GM23338 (cell line): ENCODE data around the gene ATP9A. TPM values are rescaled to one million over a fixed set of nuclear protein-coding genes. Genes with fewer than 3 reads are reported as not detected.

ENCODE experiments used
- ATAC-seq: fragments of 200-7000 bp; cut with Tn5 transposase; 3 replicates; pipeline ENCODE4 v1.9.1; 2020
- DNase-seq: peaks from one replicate; pipeline ENCODE4 v3.0.0-alpha.2; 2015; ENCODE audit warnings: low spot score
- H2AFZ ChIP-seq: fragments of 200-600 bp; sonication (generic); 2 replicates; pipeline ENCODE4 v1.8.0; 2016; ENCODE audit warnings: antibody characterized with exemption, mild to moderate bottlenecking, moderate library complexity
- H3F3A ChIP-seq: fragments of 200-600 bp; sonication (generic); replicated peaks from 2 replicates; pipeline ENCODE4 v1.8.0; 2017; ENCODE audit warnings: antibody characterized with exemption, mixed run types, low read depth
- H3K27ac ChIP-seq: fragments of 200-600 bp; sonication (generic); 2 replicates; pipeline ENCODE4 v1.6.1; 2016; ENCODE audit warnings: low read depth
- H3K27me3 ChIP-seq: fragments of 200-600 bp; sonication (generic); 2 replicates; pipeline ENCODE4 v1.8.0; 2016; ENCODE audit warnings: mild to moderate bottlenecking, mixed run types, moderate library complexity; ENCODE audit not compliant: insufficient read depth
- H3K36me3 ChIP-seq: fragments of 200-600 bp; sonication (generic); 2 replicates; pipeline ENCODE4 v1.8.0; 2016; ENCODE audit warnings: mild to moderate bottlenecking; ENCODE audit not compliant: insufficient read depth
- H3K4me1 ChIP-seq: fragments of 200-600 bp; sonication (generic); 2 replicates; pipeline ENCODE4 v1.8.0; 2016; ENCODE audit warnings: mild to moderate bottlenecking, moderate library complexity; ENCODE audit not compliant: insufficient read depth
- H3K4me2 ChIP-seq: fragments of 200-600 bp; sonication (generic); 2 replicates; pipeline ENCODE4 v1.7.1; 2017; ENCODE audit warnings: mixed run types
- H3K4me3 ChIP-seq: fragments of 200-600 bp; sonication (generic); 2 replicates; pipeline ENCODE4 v1.6.1; 2016; ENCODE audit warnings: mixed run types
- H3K79me2 ChIP-seq: fragments of 200-600 bp; sonication (generic); replicated peaks from 2 replicates; pipeline ENCODE4 v1.8.0; 2017; ENCODE audit warnings: mild to moderate bottlenecking; ENCODE audit not compliant: insufficient read depth
- H3K9me2 ChIP-seq: fragments of 200-600 bp; sonication (generic); 2 replicates; pipeline ENCODE4 v1.8.0; 2017; ENCODE audit not compliant: insufficient read depth
- H4K20me1 ChIP-seq: fragments of 200-600 bp; sonication (generic); replicated peaks from 2 replicates; pipeline ENCODE4 v1.8.0; 2017; ENCODE audit warnings: mild to moderate bottlenecking; ENCODE audit not compliant: insufficient read depth
- H3K27ac Mint-ChIP-seq: 2 replicates; pipeline ENCODE4 v1.8.0; 2020; ENCODE audit warnings: inconsistent platforms, mild to moderate bottlenecking, moderate library complexity, mixed read lengths
- H3K27me3 Mint-ChIP-seq: 3 replicates; pipeline ENCODE4 v1.8.0; 2022; ENCODE audit warnings: low read depth, mild to moderate bottlenecking, moderate library complexity, mixed read lengths, inconsistent platforms; ENCODE audit not compliant: insufficient read depth, poor library complexity
- H3K36me3 Mint-ChIP-seq: 3 replicates; pipeline ENCODE4 v1.8.0; 2021; ENCODE audit warnings: low read depth, mild to moderate bottlenecking, inconsistent platforms, moderate library complexity, mixed read lengths
- H3K4me1 Mint-ChIP-seq: 3 replicates; pipeline ENCODE4 v1.8.0; 2020; ENCODE audit warnings: mild to moderate bottlenecking, inconsistent platforms, mixed read lengths
- H3K4me3 Mint-ChIP-seq: 3 replicates; pipeline ENCODE4 v1.8.0; 2021; ENCODE audit warnings: moderate library complexity, mild to moderate bottlenecking, inconsistent platforms, mixed read lengths
- H3K9me3 Mint-ChIP-seq: 3 replicates; pipeline ENCODE4 v1.8.0; 2020; ENCODE audit warnings: moderate library complexity, mild to moderate bottlenecking, inconsistent platforms, mixed read lengths
- STAT1 ChIP-seq: IDR thresholded peaks from one replicate; pipeline ENCODE4 v1.6.1; 2016; ENCODE audit warnings: antibody characterized with exemption; ENCODE audit not compliant: unreplicated experiment
- polyA plus RNA-seq: library from polyadenylated mRNA; unstranded; fragments of >200 nt; fragmentation: Nextera tagmentation; extraction: Ambion mirVana; gene quantifications from 2 replicates; pipeline ENCODE4 v1.2.1, GENCODE V29; 2016
- total RNA-seq: library from RNA; depleted of rRNA; stranded (reverse); fragments of >200 nt; shearing (Covaris generic); gene quantifications from 2 replicates; pipeline ENCODE4 v1.2.3, GENCODE V29; 2014
- TF ChIP-seq, protein P1 (sequence below): fragments of 250-450 bp; sonication (Bioruptor Pico); IDR thresholded peaks from 2 replicates; pipeline ENCODE4 v1.5.0; 2020; ENCODE audit warnings: mild to moderate bottlenecking, moderate library complexity
- TF ChIP-seq, protein P2 (sequence below): IDR thresholded peaks from 2 replicates; pipeline ENCODE4 v1.6.1; 2016; ENCODE audit warnings: antibody characterized with exemption
- TF ChIP-seq, protein P3 (sequence below), 2 experiments: fragments of 200-600 bp in 1 of 2; sonication (generic) in 1 of 2; conservative IDR thresholded peaks; 2 replicates each; pipeline versions ENCODE4 v1.5.1 to v1.6.1; 2016 to 2017; ENCODE audit warnings: antibody characterized with exemption in 2 of 2, low read depth in 2 of 2, mild to moderate bottlenecking in 2 of 2, moderate library complexity in 1 of 2
- TF ChIP-seq, protein P4 (sequence below): IDR thresholded peaks from one replicate; pipeline ENCODE4 v1.6.1; 2018; ENCODE audit warnings: antibody characterized with exemption; ENCODE audit not compliant: unreplicated experiment

ATP9A gene
- total and polyA plus RNA-seq, 2 experiments from 2014 or later = 0.94 to 5.9 TPM

DNA sequence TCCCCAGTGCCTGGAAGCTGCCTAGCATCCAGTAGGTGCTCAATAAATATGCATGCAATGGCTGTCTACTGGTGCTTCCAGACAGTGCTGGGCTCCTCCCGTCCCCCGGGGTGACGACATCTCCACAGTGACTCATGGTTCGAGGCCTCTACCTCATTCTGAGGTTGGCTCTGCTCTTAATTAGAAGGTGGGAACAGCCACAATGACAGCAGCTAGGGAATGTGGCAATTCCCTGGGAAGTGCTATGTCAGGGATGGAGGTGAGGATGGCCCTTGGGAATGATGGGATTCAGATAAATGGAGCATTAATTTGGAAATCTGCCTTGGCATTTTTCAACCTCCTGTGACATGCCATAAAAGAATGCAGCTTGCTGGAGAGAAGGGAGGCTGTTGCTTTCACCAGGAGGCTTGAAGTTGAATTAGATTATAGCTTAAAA, 182.2 kb downstream of the ATP9A start (continued):
- TF ChIP-seq, protein P1, sequence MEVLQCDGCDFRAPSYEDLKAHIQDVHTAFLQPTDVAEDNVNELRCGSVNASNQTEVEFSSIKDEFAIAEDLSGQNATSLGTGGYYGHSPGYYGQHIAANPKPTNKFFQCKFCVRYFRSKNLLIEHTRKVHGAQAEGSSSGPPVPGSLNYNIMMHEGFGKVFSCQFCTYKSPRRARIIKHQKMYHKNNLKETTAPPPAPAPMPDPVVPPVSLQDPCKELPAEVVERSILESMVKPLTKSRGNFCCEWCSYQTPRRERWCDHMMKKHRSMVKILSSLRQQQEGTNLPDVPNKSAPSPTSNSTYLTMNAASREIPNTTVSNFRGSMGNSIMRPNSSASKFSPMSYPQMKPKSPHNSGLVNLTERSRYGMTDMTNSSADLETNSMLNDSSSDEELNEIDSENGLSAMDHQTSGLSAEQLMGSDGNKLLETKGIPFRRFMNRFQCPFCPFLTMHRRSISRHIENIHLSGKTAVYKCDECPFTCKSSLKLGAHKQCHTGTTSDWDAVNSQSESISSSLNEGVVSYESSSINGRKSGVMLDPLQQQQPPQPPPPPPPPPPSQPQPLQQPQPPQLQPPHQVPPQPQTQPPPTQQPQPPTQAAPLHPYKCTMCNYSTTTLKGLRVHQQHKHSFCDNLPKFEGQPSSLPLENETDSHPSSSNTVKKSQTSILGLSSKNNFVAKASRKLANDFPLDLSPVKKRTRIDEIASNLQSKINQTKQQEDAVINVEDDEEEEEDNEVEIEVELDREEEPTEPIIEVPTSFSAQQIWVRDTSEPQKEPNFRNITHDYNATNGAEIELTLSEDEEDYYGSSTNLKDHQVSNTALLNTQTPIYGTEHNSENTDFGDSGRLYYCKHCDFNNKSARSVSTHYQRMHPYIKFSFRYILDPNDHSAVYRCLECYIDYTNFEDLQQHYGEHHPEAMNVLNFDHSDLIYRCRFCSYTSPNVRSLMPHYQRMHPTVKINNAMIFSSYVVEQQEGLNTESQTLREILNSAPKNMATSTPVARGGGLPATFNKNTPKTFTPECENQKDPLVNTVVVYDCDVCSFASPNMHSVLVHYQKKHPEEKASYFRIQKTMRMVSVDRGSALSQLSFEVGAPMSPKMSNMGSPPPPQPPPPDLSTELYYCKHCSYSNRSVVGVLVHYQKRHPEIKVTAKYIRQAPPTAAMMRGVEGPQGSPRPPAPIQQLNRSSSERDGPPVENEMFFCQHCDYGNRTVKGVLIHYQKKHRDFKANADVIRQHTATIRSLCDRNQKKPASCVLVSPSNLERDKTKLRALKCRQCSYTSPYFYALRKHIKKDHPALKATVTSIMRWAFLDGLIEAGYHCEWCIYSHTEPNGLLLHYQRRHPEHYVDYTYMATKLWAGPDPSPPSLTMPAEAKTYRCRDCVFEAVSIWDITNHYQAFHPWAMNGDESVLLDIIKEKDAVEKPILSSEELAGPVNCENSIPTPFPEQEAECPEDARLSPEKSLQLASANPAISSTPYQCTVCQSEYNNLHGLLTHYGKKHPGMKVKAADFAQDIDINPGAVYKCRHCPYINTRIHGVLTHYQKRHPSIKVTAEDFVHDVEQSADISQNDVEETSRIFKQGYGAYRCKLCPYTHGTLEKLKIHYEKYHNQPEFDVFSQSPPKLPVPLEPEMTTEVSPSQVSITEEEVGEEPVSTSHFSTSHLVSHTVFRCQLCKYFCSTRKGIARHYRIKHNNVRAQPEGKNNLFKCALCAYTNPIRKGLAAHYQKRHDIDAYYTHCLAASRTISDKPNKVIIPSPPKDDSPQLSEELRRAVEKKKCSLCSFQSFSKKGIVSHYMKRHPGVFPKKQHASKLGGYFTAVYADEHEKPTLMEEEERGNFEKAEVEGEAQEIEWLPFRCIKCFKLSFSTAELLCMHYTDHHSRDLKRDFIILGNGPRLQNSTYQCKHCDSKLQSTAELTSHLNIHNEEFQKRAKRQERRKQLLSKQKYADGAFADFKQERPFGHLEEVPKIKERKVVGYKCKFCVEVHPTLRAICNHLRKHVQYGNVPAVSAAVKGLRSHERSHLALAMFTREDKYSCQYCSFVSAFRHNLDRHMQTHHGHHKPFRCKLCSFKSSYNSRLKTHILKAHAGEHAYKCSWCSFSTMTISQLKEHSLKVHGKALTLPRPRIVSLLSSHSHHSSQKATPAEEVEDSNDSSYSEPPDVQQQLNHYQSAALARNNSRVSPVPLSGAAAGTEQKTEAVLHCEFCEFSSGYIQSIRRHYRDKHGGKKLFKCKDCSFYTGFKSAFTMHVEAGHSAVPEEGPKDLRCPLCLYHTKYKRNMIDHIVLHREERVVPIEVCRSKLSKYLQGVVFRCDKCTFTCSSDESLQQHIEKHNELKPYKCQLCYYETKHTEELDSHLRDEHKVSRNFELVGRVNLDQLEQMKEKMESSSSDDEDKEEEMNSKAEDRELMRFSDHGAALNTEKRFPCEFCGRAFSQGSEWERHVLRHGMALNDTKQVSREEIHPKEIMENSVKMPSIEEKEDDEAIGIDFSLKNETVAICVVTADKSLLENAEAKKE (CRISPR knock-in tag) = no peak

DNA sequence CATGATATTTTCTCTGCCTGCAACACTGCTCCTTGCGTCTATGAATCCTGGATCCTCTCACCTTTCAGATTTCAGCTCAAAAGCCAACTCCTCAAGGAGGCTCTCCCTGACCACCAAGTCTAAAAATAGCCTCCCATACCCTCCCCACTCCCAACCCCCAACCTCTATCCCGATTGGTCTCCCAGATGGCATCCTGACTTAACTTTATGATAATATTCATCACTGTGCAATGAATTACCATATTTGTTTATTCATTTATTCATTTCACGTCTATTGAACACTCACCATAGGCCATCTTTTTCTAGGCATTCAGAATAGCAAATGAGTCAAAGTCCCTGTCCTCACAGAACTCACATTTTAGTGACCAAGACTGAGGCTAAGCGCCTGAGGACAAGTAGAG, 183.0 kb downstream of the ATP9A start:
- ATAC-seq = no peak
- H3K27ac ChIP-seq = no peak overlapping the region
- H3K79me2 ChIP-seq = no peaks in the 10 kb centered on the region
- H3K9me3 Mint-ChIP-seq = no peaks in the 10 kb centered on the region
- no peaks in the 10 kb centered on the region for H3K36me3 ChIP-seq
- no peak for DNase-seq
- no peak overlapping the region for H3K4me3 ChIP-seq
- H3K27me3 ChIP-seq = no peaks in the 10 kb centered on the region
- H3K4me1 ChIP-seq = no peaks in the 10 kb centered on the region
- no peaks in the 10 kb centered on the region for H3K36me3 Mint-ChIP-seq
- H3K9me2 ChIP-seq = peaks cover 8% of the 10 kb centered on the region; the same call in 1 of the 2 replicates
- TF ChIP-seq, protein P2, sequence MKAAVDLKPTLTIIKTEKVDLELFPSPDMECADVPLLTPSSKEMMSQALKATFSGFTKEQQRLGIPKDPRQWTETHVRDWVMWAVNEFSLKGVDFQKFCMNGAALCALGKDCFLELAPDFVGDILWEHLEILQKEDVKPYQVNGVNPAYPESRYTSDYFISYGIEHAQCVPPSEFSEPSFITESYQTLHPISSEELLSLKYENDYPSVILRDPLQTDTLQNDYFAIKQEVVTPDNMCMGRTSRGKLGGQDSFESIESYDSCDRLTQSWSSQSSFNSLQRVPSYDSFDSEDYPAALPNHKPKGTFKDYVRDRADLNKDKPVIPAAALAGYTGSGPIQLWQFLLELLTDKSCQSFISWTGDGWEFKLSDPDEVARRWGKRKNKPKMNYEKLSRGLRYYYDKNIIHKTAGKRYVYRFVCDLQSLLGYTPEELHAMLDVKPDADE = no peak
- no peak overlapping the region for H2AFZ ChIP-seq
- no peaks in the 10 kb centered on the region for H4K20me1 ChIP-seq
- H3F3A ChIP-seq = no peaks in the 10 kb centered on the region
- peaks cover 9% of the 10 kb centered on the region for H3K27me3 Mint-ChIP-seq
- H3K4me3 Mint-ChIP-seq = no peak overlapping the region
- H3K4me2 ChIP-seq = no peak overlapping the region
- no peaks in the 10 kb centered on the region for H3K4me1 Mint-ChIP-seq
- H3K27ac Mint-ChIP-seq = no peak overlapping the region

DNA sequence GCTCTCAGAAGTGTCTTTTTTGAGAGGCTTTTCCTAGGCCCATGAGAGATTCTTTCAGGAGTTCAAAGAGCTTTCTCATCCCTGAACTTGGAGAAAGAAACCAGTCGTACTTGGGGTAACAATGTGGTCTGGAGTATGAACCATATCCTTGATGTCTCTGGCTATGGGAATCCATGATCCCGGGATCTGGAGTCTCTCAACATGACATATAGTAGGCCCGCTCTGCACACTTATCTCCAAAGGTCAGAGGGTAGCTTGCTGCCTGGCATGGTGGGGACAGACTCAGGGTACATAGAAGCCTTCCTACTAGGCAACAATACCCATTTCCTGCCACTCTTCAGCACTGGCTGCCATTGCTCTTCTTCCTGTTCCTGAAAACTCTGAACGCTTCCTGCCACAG, 183.5 kb downstream of the ATP9A start:
- no peaks in the 10 kb centered on the region for H3K79me2 ChIP-seq
- no peak overlapping the region for H3K4me2 ChIP-seq
- no peaks in the 10 kb centered on the region for H3K36me3 ChIP-seq
- no peak overlapping the region for H3K27ac ChIP-seq
- ATAC-seq = no peak
- H3K27me3 ChIP-seq = no peaks in the 10 kb centered on the region
- Mint-ChIP-seq H3K9me3 (no peaks in the 10 kb centered on the region), H3K27me3 (peaks cover 9% of the 10 kb centered on the region), H3K4me1 (no peaks in the 10 kb centered on the region), H3K4me3 (no peak overlapping the region), H3K36me3 (no peaks in the 10 kb centered on the region), H3K27ac (no peak overlapping the region)
- H3K9me2 ChIP-seq = peaks cover 8% of the 10 kb centered on the region; the same call in 1 of the 2 replicates
- H3K4me1 ChIP-seq = no peaks in the 10 kb centered on the region
- H4K20me1 ChIP-seq = no peaks in the 10 kb centered on the region
- H3F3A ChIP-seq = no peaks in the 10 kb centered on the region
- DNase-seq = no peak
- no peak overlapping the region for H3K4me3 ChIP-seq
- H2AFZ ChIP-seq = no peak overlapping the region
- TF ChIP-seq, protein P3, sequence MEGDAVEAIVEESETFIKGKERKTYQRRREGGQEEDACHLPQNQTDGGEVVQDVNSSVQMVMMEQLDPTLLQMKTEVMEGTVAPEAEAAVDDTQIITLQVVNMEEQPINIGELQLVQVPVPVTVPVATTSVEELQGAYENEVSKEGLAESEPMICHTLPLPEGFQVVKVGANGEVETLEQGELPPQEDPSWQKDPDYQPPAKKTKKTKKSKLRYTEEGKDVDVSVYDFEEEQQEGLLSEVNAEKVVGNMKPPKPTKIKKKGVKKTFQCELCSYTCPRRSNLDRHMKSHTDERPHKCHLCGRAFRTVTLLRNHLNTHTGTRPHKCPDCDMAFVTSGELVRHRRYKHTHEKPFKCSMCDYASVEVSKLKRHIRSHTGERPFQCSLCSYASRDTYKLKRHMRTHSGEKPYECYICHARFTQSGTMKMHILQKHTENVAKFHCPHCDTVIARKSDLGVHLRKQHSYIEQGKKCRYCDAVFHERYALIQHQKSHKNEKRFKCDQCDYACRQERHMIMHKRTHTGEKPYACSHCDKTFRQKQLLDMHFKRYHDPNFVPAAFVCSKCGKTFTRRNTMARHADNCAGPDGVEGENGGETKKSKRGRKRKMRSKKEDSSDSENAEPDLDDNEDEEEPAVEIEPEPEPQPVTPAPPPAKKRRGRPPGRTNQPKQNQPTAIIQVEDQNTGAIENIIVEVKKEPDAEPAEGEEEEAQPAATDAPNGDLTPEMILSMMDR (conservative IDR thresholded peaks at IDR 0.05; ENCODE audit: low read depth in 2 of 2) = no peak
- TF ChIP-seq, protein P2 = no peak
- TF ChIP-seq, protein P4, sequence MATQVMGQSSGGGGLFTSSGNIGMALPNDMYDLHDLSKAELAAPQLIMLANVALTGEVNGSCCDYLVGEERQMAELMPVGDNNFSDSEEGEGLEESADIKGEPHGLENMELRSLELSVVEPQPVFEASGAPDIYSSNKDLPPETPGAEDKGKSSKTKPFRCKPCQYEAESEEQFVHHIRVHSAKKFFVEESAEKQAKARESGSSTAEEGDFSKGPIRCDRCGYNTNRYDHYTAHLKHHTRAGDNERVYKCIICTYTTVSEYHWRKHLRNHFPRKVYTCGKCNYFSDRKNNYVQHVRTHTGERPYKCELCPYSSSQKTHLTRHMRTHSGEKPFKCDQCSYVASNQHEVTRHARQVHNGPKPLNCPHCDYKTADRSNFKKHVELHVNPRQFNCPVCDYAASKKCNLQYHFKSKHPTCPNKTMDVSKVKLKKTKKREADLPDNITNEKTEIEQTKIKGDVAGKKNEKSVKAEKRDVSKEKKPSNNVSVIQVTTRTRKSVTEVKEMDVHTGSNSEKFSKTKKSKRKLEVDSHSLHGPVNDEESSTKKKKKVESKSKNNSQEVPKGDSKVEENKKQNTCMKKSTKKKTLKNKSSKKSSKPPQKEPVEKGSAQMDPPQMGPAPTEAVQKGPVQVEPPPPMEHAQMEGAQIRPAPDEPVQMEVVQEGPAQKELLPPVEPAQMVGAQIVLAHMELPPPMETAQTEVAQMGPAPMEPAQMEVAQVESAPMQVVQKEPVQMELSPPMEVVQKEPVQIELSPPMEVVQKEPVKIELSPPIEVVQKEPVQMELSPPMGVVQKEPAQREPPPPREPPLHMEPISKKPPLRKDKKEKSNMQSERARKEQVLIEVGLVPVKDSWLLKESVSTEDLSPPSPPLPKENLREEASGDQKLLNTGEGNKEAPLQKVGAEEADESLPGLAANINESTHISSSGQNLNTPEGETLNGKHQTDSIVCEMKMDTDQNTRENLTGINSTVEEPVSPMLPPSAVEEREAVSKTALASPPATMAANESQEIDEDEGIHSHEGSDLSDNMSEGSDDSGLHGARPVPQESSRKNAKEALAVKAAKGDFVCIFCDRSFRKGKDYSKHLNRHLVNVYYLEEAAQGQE = no peak
- no peak for TF ChIP-seq STAT1
